HPDE6-E6E7 (cell line): ENCODE results near the gene SLX9.
A peak's percentile ranks its signal among the peaks of the same experiment; 100 is the strongest.

Experiments
- DNase-seq: peaks from one replicate; pipeline ENCODE4 v3.0.0; 2011; ENCODE audit warnings: missing footprints; ENCODE audit errors: extremely low spot score

SLX9 gene

DNA sequence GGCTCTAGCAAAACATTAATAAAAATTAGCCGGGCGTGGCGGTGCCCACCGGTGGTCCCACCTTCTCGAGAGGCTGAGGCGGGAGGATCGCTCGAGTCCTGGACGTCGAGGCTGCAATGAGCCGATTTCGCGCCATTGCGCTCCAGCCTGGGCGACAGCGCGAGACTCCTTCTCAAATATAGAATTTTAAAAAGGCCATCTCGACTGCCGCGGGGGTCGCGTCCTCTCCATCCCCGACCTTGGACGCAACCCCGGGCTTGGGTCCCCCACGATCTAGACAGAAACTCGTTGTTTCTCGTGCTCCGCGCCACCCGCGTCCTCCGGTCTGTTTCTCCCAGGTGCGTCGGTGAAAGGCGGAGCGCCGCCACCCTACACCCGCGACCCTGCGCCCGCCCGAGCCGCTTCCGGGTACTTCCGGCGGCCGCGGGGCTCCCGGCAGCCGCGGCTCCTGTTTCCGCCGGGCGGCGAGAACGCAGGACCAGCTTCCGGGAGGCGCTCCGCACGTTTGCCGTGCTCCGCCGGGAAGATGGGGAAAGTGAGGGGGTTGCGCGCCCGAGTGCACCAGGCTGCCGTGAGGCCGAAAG, at the start of gene SLX9:
Gene SLX9 (plus strand): TSS at position 498 of the 584 bp plus-strand sequence. CDS start 29 bp downstream, at position 527.
- DNase-seq, result peak; percentile 83

DNA sequence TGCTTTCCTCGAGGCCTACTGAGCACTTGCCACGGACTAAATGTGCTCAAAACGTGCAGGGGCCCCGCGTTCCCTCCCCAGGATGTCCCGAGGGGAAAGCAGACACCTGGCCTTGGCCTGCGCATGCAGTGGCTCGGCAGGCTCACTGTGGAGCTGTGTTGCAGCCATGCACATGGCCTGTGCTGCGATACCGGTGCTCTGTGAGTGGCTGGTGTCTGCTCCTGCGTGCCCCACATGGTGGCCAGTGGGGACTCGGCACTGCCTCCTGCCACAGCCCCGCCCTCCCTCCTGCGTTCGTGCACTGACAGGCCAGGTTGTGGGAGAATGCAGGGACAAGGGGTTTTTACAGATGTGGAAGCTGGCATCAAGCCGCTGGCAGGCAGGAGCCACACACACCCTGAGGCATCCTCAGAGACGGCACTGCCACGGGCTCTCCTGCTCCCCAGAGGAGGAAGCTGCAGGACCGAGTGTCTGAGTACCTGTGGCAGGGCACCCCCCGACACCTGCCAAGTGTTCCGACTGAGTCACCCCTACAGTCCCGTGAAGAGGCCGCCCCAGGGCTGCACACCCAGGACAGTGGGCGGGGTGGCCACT, 49.4 kb upstream of the SLX9 start:
- no peak for DNase-seq

- no peak for DNase-seq
Measured at GRCh38 chr21:44890961-44891541, 48.8 kb upstream of the SLX9 start.

DNA sequence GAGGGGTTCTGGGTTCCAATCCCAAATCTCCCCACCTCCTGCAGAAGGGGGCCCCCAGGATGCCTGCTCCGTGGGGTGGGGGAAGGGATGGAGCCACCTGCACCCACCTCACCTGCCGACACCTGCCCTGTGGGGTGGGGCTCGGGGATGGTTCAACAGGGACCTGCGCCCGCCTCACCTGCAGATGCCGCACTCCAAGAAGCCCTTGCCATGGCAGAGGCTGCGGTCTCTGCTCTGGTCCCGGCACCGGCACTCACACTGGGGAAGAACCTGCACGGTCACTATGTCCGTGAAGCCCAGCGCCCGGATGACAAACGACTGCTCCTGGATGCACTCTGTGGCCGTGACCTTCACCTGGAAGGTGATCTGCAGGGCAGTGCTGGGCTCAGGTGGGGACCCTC, 48.2 kb upstream of the SLX9 start:
- DNase-seq, result no peak

GRCh38 chr21:44892095-44892494, 47.7 kb upstream of the SLX9 start:
- no peak for DNase-seq

GRCh38 chr21:44892536-44893277, 47.1 kb upstream of the SLX9 start:
- DNase-seq, result no peak

DNA sequence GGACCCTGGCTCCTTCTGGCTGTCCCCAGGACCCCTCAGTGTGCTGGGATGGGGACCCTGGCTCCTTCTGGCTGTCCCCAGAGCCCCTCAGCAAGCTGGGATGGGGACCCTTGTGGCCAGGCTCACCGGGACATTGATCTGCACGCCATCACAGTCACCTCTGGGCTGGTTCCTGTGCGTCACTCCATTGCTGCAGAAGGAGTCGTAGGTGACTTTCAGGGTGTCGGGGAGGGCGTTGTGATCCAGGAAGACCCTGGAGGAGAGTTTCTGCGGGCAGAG, 46.6 kb upstream of the SLX9 start:
- no peak for DNase-seq

DNA sequence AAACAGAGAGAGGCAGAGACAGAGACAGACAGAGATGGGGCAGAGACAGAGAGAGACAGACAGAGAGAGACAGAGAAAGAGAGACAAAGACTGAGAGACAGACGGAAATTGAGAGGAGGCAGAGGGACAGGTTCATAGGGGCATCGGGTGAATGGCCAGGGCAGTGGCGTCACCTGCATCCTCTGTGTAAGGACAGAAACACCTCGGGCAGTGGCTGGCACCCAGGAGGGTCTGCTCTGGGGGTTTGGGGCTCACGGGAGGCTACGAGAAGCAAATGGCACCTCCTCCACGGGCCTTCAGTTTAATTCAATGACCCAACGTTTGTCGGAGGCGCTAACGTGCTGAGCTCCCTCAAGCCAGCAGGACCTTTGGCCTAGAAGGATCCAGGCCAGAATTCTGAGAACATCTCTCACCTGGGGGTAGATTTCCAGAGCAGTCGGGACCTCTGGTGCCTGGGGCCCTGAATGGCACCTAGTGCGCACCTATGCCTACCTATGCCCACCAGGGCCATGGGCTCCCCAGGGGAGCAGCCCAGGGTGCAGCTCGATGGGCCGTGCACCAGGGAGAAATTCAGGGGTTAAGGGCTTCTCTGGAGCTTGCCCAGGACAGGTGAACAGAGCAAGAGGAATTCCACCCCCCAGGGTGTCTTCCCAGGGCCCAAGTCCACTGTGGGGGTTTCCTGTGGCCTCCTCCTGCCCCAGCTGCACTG, 45.7 kb upstream of the SLX9 start:
- DNase-seq, result no peak

- no peak for DNase-seq
Measured at GRCh38 chr21:44894687-44895302, 45.0 kb upstream of the SLX9 start.

- no peak for DNase-seq
Measured at GRCh38 chr21:44895859-44896258, 44.0 kb upstream of the SLX9 start.

DNA sequence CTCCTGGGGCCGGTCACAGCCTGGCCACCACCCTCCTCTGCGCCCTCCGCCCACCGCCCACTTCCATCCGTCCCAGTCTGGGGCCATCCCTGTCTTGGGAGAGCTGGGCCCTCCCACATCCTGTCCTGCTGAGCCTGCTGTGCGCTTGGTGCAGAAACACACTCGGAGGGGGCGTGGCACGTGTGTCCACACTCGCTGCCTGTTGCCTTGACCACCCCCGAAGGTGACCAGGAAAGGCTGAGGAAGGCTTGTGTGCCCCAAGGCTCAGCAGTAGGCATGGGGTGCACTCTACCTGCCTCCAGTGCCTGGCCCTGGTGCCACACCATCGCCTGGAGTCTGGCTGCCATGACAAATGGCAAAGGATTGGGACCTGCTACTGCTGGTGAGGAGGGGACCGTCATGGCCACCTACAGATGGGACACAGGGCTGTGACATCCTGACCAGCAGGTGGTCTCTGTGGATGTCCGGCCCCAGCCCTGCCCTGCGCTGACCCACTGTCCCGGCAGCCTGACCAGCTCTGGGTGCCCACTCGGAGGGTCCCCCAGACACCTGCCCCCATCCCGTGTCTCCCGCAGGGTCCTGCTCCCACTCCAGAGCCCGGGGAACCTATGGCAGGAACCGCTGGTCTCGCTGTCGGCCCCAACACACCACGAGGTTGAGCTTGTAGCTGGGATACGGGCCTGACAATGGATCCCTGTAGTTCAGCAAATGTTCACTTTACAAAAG, 43.1 kb upstream of the SLX9 start:
- no peak for DNase-seq

- DNase-seq, result no peak
Measured at GRCh38 chr21:44897326-44898010, 42.4 kb upstream of the SLX9 start.

DNA sequence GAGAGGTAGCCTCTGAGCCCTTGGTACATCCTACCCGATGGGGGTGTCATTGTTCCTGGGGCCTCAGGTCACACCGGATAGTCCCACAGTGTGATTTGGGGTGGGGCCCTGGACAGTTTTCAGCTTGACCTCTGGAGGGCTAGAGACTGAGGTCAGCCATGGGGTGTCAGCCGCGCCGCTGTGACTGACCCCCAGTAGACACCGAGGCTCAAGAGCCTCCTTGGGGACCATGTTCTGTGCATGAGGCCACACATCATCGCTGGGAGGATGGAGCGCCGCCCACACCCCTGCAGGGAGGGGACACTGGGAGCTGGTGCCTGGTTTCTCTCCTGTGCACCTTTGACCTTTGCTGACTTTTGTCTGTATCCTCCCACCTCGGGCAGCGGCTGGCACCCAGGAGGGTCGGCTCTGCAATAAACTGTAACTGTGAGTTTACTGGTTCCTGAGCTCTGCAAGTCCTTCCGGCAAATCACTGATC, 41.8 kb upstream of the SLX9 start:
- no peak for DNase-seq

- DNase-seq, result no peak
Measured at GRCh38 chr21:44898851-44899767, 40.7 kb upstream of the SLX9 start.

GRCh38 chr21:44899768-44900558, 39.9 kb upstream of the SLX9 start:
- no peak for DNase-seq

- DNase-seq, result no peak
Measured at GRCh38 chr21:44900559-44901251, 39.1 kb upstream of the SLX9 start.

GRCh38 chr21:44901391-44902074, 38.3 kb upstream of the SLX9 start:
- no peak for DNase-seq
